ENCODE results near the gene TNS3.
"Not testable (repeated sequence)": the region's sequence is repeated elsewhere in the genome, so short reads cannot be mapped to it uniquely, and the experiment has no call there.

The TNS3 gene

DNA sequence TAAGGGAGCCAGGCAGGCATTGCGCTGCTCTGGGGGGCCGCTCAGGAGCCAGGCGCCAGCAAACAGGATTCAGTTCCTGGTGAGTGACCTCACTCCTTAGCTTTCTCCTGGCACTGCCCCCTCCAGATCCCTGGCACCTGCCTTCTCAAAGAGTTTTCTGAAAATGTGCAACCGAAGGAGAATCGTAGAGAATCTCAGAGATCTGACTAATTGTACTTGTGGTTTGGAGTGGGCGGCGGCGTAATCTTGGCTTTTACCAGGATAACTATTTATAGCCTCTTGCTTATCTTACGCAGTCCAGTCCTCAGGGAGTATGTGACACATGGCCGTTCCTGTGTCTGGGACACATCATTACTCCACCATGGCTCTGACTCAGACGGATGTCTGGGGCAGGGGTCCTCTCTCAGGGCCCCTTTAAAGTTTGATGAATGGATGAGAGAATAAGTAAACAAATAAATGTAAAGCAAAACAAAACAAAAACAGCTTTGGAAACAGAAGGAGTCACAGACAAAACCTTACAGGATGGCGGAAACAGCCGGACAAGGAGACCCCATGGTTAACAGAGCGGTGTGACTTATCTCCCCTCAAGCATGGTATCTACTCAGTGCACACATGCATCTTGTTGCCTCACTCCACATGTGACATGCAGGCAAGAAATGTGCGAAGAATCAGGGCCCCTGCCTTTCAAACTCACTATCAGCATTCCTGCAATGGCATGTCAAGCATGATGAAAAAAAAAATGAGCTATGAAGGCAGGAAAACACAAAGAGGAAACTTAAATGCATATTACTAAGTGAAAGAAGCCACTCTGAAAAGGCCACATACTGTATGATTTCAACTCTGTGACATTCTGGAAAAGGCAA lies 99.7 kb downstream of the TNS3 start:
- no peak for DNase-seq

GRCh38 chr7:47481541-47482012 lies 100.3 kb downstream of the TNS3 start:
- no peak for DNase-seq

DNA sequence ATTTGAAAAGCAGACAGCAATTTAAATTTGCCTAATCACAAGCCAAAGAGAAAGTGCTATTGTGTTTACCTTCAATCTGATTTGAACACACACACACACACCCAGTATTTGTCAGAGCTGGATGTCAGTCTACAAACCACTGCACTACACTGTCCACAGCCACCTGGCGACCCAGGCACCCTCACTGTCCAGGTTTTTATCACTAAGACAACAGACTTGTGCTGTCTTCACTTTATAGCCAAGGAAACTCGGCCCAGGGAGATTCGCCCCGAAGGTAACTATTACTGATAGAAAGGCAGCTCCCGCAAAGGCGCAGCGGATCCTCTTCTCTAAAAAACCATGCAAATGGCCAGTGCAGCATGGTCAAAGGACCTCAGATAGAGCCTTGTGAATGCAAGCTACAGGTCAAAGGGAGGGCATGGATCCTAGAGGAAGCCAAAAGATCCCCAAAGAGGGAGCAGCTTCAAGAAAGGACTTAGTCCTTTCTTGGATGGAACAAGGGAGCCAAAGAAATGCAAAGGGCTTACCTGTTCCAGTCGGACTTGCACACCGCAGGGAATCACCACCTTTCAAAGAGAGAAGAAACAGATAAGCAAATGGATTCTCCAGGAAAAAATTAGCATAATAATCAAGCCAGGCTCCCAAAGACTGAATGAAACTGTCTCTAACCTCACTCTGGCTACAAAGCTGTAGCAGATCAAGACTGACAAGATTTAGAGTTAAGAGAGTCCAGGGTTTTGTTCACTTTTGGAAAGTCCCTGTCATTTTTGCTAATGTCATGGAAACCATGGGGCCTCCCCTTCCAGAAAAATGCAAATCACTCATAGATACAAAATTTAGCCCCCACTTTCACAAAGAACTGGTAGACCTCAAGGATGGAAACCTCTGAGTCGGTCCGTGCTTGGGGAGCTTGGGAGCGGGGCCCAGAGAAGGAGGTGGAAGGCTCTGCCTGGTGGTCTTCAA lies 101.1 kb downstream of the TNS3 start:
- no peak for DNase-seq

DNA sequence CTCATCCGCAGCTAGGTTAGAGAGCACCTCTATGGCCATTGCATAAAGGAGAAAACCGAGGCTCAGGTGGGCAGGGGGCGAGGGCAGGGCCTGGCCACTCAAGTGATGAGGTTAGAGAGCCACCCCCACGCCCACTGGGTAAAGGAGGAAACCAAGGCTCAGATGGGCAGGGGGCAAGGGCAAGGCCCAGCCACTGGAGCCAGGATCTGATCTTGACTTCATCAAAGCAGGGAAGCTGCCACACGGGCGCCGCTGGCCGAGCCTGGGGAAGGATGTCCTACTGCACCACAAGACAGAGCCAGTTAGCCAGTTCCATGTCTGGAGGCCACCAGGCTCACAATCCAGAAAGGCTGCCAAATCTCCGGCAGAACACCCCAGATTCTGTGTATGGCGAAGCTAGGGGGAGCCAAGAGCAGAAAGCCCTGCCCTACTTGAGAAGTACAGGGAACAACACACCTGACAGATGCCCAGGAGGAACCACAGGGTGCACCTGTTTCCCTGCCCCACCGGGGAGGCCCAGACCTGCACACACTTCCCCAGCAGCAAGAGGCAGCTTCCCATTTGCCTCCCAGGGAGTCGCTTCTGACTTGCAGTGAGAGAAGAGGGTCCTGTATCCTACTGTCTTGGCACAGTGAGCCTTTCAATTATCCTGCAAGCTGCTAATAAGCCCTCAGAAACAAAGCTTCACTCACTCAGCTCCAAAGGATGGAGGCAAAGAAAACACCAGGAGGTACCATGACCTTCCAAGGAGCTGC lies 101.9 kb downstream of the TNS3 start:
- DNase-seq: no peak

DNA sequence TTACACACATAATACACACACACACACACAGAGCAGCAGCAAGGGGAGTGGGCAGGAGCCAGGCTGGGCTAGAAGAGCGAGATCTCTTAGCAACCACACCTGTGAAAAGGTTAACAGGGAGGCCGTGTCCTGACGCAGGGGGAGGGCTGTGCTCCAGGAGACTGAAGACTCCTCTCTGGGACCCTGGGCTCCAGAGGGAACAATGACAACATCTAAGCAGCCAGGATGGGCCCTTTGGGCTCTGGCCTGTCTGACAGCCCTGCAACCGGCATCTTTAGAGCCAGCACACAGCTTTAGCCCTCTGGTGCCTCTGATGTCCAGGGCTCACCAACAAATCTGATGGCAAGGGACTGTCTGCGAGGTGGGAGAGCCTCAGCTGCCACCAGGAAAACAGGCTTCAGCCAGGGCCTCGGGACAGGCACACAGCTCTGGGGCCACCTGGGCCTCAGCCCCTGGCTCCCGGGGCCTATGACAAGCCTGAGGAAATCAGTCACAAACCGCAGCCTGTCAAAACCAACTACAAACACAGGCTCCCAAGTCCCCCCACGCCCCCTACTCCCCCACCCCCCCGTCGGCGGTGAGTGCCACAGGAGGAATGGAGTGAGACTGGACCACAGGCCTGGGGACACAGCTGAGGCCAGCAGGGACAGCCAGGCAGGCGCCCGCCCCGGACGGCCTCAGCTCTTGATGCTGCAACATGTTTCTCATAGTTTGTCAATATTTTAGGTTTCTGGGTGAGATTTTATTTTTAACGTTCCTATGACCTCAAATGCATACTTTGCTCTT lies 102.8 kb downstream of the TNS3 start:
- no peak for DNase-seq

DNA sequence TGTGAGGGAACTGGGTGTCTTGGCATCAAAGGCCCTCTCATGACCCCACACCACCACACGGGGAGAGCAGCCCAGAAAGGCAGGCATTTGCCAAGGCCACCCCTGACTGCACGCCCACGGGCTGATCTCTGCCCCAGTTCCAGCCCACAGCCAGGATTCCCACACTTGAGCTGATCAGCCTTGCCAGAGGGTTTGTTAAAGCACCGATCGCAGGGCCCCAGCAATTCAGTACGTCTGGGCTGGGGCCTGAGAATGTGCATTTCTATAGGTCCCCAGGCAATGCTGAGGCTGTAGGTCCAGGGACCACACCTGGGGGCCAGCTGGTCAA lies 103.9 kb downstream of the TNS3 start:
- no peak for DNase-seq

DNA sequence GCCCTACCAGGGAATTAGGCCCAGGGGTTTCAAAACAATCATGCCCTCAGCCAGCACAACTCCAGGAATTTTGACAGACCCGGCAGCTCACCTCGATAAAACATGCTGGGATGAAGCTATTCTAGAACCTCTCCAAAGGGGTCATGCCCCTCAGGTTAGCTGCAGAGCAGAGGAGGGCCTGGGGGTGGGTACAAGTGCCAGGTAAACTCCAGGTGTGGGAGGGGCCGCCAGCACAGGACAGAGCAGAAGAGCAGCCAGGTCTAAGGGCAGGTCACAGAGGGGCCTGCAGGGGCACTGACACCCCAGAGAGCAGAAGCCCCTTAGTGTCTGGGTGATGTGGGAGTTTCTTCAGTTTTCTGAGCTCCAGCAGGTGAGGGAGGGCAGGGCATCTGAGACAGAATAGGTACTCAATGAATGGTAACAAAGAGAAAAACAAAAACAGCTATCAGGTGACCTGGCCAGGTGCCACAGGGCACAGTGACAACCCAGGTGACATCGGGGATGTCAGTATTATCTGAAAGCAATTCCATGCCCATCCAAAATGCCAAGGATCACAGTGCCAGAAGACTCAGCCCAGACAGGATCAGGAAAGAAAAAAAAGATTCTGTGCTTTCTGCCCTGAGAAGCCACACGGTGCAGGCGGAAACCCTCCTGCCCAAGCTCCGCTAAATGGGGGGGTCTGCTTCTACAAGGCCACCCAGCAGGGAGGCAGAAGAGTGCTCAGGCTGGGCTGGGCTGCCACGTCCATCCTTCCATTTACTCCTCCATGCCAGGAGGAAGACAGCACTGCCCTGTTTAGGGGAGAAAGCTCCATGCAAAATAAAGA lies 104.5 kb downstream of the TNS3 start:
- DNase-seq: no peak

DNA sequence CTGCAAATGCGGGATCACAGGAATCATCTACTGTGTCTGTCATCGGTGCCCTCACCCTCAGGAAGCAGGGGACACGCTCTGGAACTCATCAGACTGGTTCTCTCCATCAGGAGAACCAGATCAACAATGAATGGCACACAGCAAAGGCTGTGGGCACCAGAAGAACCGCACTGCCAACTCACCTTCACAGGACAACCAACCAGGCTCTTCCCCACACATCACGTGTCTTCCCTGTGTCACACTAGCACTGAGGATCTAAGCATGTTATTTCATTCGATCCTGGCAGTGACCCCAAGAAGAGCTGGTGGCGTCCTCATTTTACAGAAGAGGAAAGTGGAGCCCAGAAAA lies 106.1 kb downstream of the TNS3 start:
- DNase-seq: no peak

DNA sequence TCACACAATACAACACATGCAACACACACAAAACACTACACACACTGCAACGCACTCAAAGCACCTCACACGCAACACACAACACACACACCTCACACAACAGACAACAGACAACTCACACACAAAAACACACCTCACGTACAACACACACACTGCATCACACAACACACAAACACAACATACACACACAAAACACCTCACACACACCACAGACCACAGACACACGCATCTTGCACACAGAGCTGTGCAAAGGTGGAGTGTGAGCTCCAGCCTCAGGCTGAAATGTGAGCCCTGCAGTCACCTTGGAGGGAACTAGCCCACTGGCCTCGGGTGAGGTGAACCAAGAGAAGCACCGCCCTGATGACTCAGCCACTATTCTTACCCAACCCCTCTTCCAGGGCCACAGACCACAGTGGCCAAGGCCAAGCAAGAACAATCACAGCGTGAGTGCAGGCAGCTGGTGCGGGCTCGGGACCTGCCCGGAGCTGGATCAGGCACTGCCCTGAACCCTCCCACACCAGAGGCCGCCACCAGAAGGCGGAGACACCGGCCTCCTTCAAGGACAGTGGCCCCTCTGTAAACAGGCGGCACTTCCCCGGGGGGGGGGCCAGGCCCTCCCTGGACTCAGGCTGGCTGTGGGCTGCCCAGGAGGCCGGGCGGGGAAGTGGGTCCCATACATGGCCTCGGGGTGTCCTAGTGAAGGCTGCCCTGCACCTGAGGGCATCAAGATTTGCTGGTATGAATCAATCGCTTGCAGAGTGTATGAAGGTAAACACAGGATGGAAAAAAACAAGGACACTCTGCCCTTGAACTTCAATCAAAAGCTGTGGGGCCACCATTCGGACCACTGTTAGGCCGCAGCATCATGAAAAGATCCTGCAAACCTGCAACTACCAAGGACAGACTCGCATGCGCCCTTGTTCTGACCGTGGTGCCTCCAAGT lies 106.7 kb downstream of the TNS3 start:
- DNase-seq: no peak

DNA sequence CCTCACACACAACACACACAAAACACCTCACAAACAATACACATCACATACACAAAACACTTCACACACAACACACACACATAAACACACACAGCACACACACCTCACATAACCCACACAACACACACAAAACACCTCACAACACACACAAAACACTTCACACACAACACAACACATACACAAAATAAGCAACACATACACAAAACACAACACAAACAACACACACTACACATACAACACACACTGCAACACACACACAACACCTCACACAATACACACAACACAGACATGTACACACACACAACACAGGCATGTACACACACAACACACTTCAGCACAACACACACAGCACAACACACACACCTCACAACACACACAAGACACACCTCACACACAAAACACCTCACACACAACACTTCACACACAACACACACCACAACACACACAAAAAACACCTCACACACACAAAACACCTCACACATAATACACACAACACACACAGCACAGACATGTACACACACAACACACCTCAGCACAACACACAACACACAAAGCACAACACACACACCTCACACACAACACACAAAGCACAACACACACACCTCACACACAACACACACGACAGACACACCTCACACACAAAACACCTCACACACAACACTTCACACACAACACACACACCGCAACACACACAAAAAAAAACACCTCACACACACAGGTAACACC lies 107.5 kb downstream of the TNS3 start:
- DNase-seq: no peak

GRCh38 chr7:47473499-47474210 lies 108.3 kb downstream of the TNS3 start:
- no peak for DNase-seq

- no peak for DNase-seq
Measured at GRCh38 chr7:47472444-47473157, 109.3 kb downstream of the TNS3 start.

DNA sequence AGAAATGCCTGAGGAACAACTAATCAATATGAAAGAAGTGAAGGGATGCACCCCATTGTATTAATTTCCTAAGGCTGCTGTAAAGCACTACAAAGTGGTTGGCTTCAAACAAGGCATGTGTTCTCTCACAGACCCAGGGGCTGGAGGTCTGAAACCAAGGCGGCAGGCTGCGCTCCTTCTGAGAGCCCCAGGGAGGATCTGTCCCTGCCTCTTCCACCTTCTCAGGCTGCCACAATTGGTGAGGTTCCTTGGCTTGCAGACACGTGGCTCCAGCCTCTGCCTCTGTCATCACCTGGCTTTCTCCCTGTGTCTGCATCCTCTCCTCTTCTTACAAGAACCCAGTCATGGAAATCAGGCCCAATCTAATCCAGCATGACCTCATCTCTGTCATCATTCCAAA lies 110.1 kb downstream of the TNS3 start:
- DNase-seq: no peak

GRCh38 chr7:47471358-47471703 lies 110.6 kb downstream of the TNS3 start:
- no peak for DNase-seq

DNA sequence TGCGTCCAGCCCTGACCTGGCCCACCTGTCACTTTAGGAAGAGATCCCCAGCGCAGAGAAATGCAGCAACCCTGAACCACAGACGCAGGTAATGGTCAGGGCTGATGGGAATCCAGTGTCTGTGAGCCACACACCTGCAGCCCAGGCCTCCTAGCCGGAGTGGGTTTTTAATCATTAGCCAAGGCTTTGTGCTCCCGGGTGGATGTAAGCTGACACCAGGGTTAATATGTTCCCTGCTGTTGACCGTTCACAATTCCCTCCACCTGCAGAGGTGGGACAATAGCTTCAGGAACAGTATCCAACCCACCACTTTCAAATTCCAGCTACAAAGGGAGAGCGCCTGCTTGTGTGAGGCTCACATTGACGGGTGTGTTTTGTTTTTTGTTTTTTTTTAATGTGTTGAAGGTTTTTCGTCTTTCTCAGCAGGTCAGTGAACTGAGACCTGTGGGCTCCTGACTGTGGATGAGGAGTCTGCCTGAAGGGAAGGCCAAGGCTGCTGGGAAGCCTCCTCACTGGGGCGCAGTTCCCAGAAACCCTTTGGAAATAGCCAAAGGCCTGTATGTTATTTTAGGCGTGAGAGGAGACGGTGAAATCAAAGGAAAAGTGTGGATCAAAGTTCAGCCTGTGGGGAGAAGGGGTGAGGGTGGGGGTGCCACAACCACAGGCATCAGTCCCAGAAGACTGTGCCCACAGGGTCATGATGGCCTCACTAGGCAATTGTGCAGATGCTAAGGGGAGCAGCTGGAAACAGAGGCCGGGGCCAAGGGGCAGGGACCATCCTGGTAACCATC lies 111.1 kb downstream of the TNS3 start:
- no peak for DNase-seq

- not testable (repeated sequence) for DNase-seq
Measured at GRCh38 chr7:47469846-47470245, 112.1 kb downstream of the TNS3 start.

GRCh38 chr7:47466832-47467231 lies 115.1 kb downstream of the TNS3 start:
- DNase-seq: no peak

Measured in activated gamma-delta T cell (primary cell).